Activated CD4-positive, alpha-beta T cell treated with anti-CD3 and anti-CD28 coated beads for 24 hours (primary cell): ENCODE measurements around the gene WDR44.
"Not testable (repeated sequence)": the region's sequence is repeated elsewhere in the genome, so short reads cannot be mapped to it uniquely, and the experiment has no call there.

Experiments
- DNase-seq, 2 donors: peaks; one replicate each; pipeline ENCODE4 v3.0.0-alpha.2; 2020; ENCODE audit warnings: low read depth in 2 of 2

The WDR44 gene

GRCh38 chrX:118356154-118356701, 10.3 kb downstream of the WDR44 start:
- no peak for DNase-seq

- no peak for DNase-seq
These were observed 14.7 kb downstream of the WDR44 start for GRCh38 chrX:118360429-118361125.

GRCh38 chrX:118364261-118364660, 18.4 kb downstream of the WDR44 start:
- DNase-seq, result no peak

- DNase-seq, result no peak
These were observed 21.4 kb downstream of the WDR44 start for GRCh38 chrX:118367338-118367737.

GRCh38 chrX:118368398-118368797, 22.5 kb downstream of the WDR44 start:
- DNase-seq, result no peak

GRCh38 chrX:118370921-118371624, 25.2 kb downstream of the WDR44 start:
- DNase-seq, result no peak

- DNase-seq, result no peak
These were observed 27.6 kb downstream of the WDR44 start for GRCh38 chrX:118373538-118373937.

- no peak for DNase-seq
These were observed 37.2 kb downstream of the WDR44 start for GRCh38 chrX:118383120-118383519.

- DNase-seq, result no peak
These were observed 46.8 kb downstream of the WDR44 start for GRCh38 chrX:118392716-118393115.

- no peak for DNase-seq
These were observed 50.2 kb downstream of the WDR44 start for GRCh38 chrX:118396113-118396512.

- no peak for DNase-seq
These were observed 72.9 kb downstream of the WDR44 start for GRCh38 chrX:118418811-118419251.

- DNase-seq, result no peak
These were observed 74.6 kb downstream of the WDR44 start for GRCh38 chrX:118420462-118420861.

GRCh38 chrX:118423558-118423957, 77.7 kb downstream of the WDR44 start:
- no peak for DNase-seq

- DNase-seq, result no peak
These were observed 86.9 kb downstream of the WDR44 start for GRCh38 chrX:118432799-118433198.

- no peak for DNase-seq
These were observed 91.4 kb downstream of the WDR44 start for GRCh38 chrX:118437283-118437682.

GRCh38 chrX:118448273-118448783, 102.4 kb downstream of the WDR44 start:
- no peak for DNase-seq

GRCh38 chrX:118455013-118455412, 109.1 kb downstream of the WDR44 start:
- no peak for DNase-seq

- no peak for DNase-seq
These were observed 113.6 kb downstream of the WDR44 start for GRCh38 chrX:118459494-118459893.

GRCh38 chrX:118464501-118464900, 118.6 kb downstream of the WDR44 start:
- no peak for DNase-seq

- DNase-seq, result no peak
These were observed 122.2 kb downstream of the WDR44 start for GRCh38 chrX:118468122-118468521.

GRCh38 chrX:118470721-118471347, 124.9 kb downstream of the WDR44 start:
- not testable (repeated sequence) for DNase-seq

GRCh38 chrX:118474586-118474985, 128.7 kb downstream of the WDR44 start:
- DNase-seq, result no peak
